B cell (primary cell): ENCODE data around the gene UMOD. TPM values are rescaled to one million over a fixed set of nuclear protein-coding genes. Genes with fewer than 3 reads are reported as not detected.

Experiments
- ATAC-seq: fragments of 200-7000 bp; cut with Tn5 transposase; one replicate; pipeline ENCODE4 v1.10.0; 2021; ENCODE audit warnings: low read depth, mild to moderate bottlenecking, moderate number of reproducible peaks, moderate library complexity
- CTCF ChIA-PET: fragments of 350-600 bp; sonication (Branson Sonifier 250); formaldehyde crosslinking; loops from one replicate; lab custom pipeline; 2021; ENCODE audit warnings: antibody characterized with exemption, inconsistent platforms; lab: Charles Lee
- POLR2A ChIA-PET: fragments of 350-600 bp; sonication (Branson Sonifier 250); formaldehyde crosslinking; loops from one replicate; lab custom pipeline; 2021; ENCODE audit warnings: antibody characterized with exemption; lab: Charles Lee
- DNase-seq: peaks from one replicate; pipeline ENCODE4 v3.0.0; 2013
- H2AFZ ChIP-seq: 2 replicates; pipeline ENCODE4 v1.6.1; 2012; ENCODE audit warnings: mild to moderate bottlenecking, low read depth, low read length; ENCODE audit not compliant: insufficient read depth, poor library complexity, severe bottlenecking
- H3K27ac ChIP-seq, 2 donors: 1 replicate in 1 of 2; 2 replicates in 1 of 2; pipeline ENCODE4 v1.5.1; 2012 to 2013; ENCODE audit warnings: low read length in 2 of 2, mild to moderate bottlenecking in 2 of 2, moderate library complexity in 1 of 2
- H3K27me3 ChIP-seq, 4 experiments: fragments of 200-600 bp in 1 of 4; sonication (generic) in 1 of 4; replicated peaks in 1 of 4; 1 replicate in 2 of 4; 2 replicates in 2 of 4; pipeline versions ENCODE4 v1.6.1 to v1.7.0; 2013 to 2016; ENCODE audit warnings: low read length in 3 of 4, mild to moderate bottlenecking in 2 of 4, mixed read lengths in 1 of 4, moderate library complexity in 1 of 4; ENCODE audit not compliant: insufficient read depth in 4 of 4, control insufficient read depth in 3 of 4; ENCODE audit errors: control extremely low read depth in 1 of 4
- H3K36me3 ChIP-seq, 2 experiments: replicated peaks in 1 of 2; 1 replicate in 1 of 2; 2 replicates in 1 of 2; pipeline versions ENCODE4 v1.6.1 to v1.7.1; 2013; ENCODE audit warnings: low read length in 1 of 2; ENCODE audit not compliant: insufficient read depth in 2 of 2, control insufficient read depth in 1 of 2; ENCODE audit errors: control extremely low read depth in 1 of 2, extremely low read depth in 1 of 2
- H3K4me1 ChIP-seq, 2 donors: fragments of 200-600 bp in 1 of 2; sonication (generic) in 1 of 2; 1 replicate in 1 of 2; 2 replicates in 1 of 2; pipeline versions ENCODE4 v1.5.1 to v1.6.1; 2013 to 2017; ENCODE audit warnings: low read length in 2 of 2; ENCODE audit not compliant: control insufficient read depth in 2 of 2, insufficient read depth in 2 of 2
- H3K4me2 ChIP-seq: replicated peaks from 2 replicates; pipeline ENCODE3; 2012; ENCODE audit warnings: mild to moderate bottlenecking, low read depth, low read length; ENCODE audit not compliant: poor library complexity, severe bottlenecking
- H3K4me3 ChIP-seq, 5 experiments: fragments of 200-600 bp in 1 of 5; sonication (generic) in 1 of 5; 1 replicate in 3 of 5; 2 replicates in 2 of 5; pipeline versions ENCODE4 v1.5.1 to v1.7.0; 2011 to 2016; ENCODE audit warnings: low read length in 4 of 5, mild to moderate bottlenecking in 4 of 5, low read depth in 2 of 5, control low read depth in 1 of 5, moderate library complexity in 1 of 5; ENCODE audit not compliant: insufficient read depth in 1 of 5; ENCODE audit errors: control extremely low read depth in 1 of 5, extremely low read depth in 1 of 5
- H3K79me2 ChIP-seq: fragments of 200-600 bp; sonication (generic); one replicate; pipeline ENCODE4 v1.6.0; 2016; ENCODE audit warnings: low read length; ENCODE audit not compliant: control insufficient read depth, insufficient read depth
- H3K9ac ChIP-seq: fragments of 200-600 bp; sonication (generic); 2 replicates; pipeline ENCODE4 v1.6.1; 2017; ENCODE audit warnings: mild to moderate bottlenecking, low read length, moderate library complexity
- H3K9me3 ChIP-seq, 3 donors: one replicate each; pipeline versions ENCODE4 v1.6.1 to v1.7.1; 2013; ENCODE audit warnings: low read length in 2 of 3; ENCODE audit not compliant: control insufficient read depth in 2 of 3, insufficient read depth in 1 of 3; ENCODE audit errors: control extremely low read depth in 1 of 3
- H4K20me1 ChIP-seq: 2 replicates; pipeline ENCODE4 v1.6.0; 2012; ENCODE audit warnings: mild to moderate bottlenecking, low read length; ENCODE audit not compliant: insufficient read depth, control insufficient read depth, poor library complexity, severe bottlenecking
- H3K27ac Mint-ChIP-seq: one replicate; pipeline ENCODE4 v1.8.0; 2021; ENCODE audit warnings: mixed read lengths
- H3K27me3 Mint-ChIP-seq: one replicate; pipeline ENCODE4 v1.8.0; 2021; ENCODE audit warnings: mixed read lengths
- H3K4me1 Mint-ChIP-seq: one replicate; pipeline ENCODE4 v1.8.0; 2021; ENCODE audit warnings: mixed read lengths
- H3K4me3 Mint-ChIP-seq: one replicate; pipeline ENCODE4 v1.8.0; 2021; ENCODE audit warnings: mixed read lengths
- H3K9me3 Mint-ChIP-seq: one replicate; pipeline ENCODE4 v1.8.0; 2022; ENCODE audit warnings: mixed read lengths; ENCODE audit not compliant: insufficient read depth
- CTCF ChIP-seq: fragments of 200-600 bp; IDR thresholded peaks from one replicate; pipeline ENCODE4 v1.8.0; 2022; ENCODE audit warnings: antibody characterized with exemption, mild to moderate bottlenecking
- EZH2 ChIP-seq: IDR thresholded peaks from 2 replicates; pipeline ENCODE4 v1.6.1; 2012; ENCODE audit warnings: borderline replicate concordance, low read depth, mild to moderate bottlenecking, moderate library complexity, low read length; ENCODE audit not compliant: insufficient read depth, poor library complexity, severe bottlenecking
- WGBS: methylation state at CpG from one replicate; pipeline ENCODE4 v1.1.5; 2013; ENCODE audit warnings: missing lambda C conversion rate; ENCODE audit not compliant: insufficient coverage; 5-methylcytosine and 5-hydroxymethylcytosine counted together
- intact Hi-C: fragments of 100-400 bp; cut with micrococcal nuclease; formaldehyde crosslinking; loops from one replicate; pipeline ENCODE4 v1.10.0; 2022
- polyA plus RNA-seq: library from polyadenylated mRNA; depleted of rRNA; stranded (reverse); fragments of >200 nt; gene quantifications from 2 replicates; pipeline ENCODE4 v1.2.3, GENCODE V29; 2012
- total RNA-seq, 2 donors: library from RNA; stranded (reverse); fragments of 120-200 nt in 1 of 2; gene quantifications; 1 replicate in 1 of 2; 2 replicates in 1 of 2; pipeline versions ENCODE4 v1.2.3 to v1.2.4, GENCODE V29; 2013 to 2022

The UMOD gene
- total and polyA plus RNA-seq, 2 donors (not counting 1 experiment from before 2014, with no cell fraction given) = not detected

GRCh38 chr16:20369452-20370054 is 17.0 kb upstream of the UMOD start:
- intact Hi-C loops = no loop called here
- H3K4me1 Mint-ChIP-seq = no peaks in the 10 kb centered on the region
- CTCF ChIA-PET = interaction anchor here (1.2 kb wide), 1 partner anchor 15 kb away, joined by 3 read pairs; no protein-coding TSS in a partner anchor

More at GRCh38 chr16:20369452-20370054, 17.0 kb upstream of the UMOD start:
- DNase-seq = no peak
- Histone ChIP-seq H2AFZ (no peak overlapping the region), H3K4me1 (no peaks in the 10 kb centered on the region), H3K27ac (no peak overlapping the region), H3K36me3 (no peaks in the 10 kb centered on the region), H3K4me3 (no peak overlapping the region), H3K79me2 (no peaks in the 10 kb centered on the region), H3K27me3 (peaks cover 0 to 4% (median 0%) of the 10 kb centered on the region in 4 experiments), H3K9ac (no peak overlapping the region), H3K9me3 (no peaks in the 10 kb centered on the region), H3K4me2 (no peak overlapping the region), H4K20me1 (no peaks in the 10 kb centered on the region)
- WGBS = 89% methylated on average over 9 of the region's 9 CpGs
- Mint-ChIP-seq H3K9me3 (no peaks in the 10 kb centered on the region), H3K27ac (no peak overlapping the region), H3K27me3 (peaks cover 31% of the 10 kb centered on the region), H3K4me3 (no peak overlapping the region)
- no peak for TF ChIP-seq EZH2
- no peak for TF ChIP-seq CTCF
- no peak for ATAC-seq
- POLR2A ChIA-PET = no interaction called here
